Measurements from ENCODE around the gene ZSCAN12. TPM values are rescaled to one million over a fixed set of nuclear protein-coding genes. Genes with fewer than 3 reads are reported as not detected.
A peak's percentile ranks its signal among the peaks of the same experiment; 100 is the strongest.

Gene ZSCAN12
- total RNA-seq, 1 experiment from 2014 or later = 7.8 TPM

GRCh38 chr6:28353356-28353755 is 46.2 kb downstream of the ZSCAN12 start:
- POLR2A ChIA-PET = no interaction called here
- CTCF ChIA-PET = no interaction called here
- no peak overlapping the region for H3K27ac Mint-ChIP-seq
- H3K4me1 Mint-ChIP-seq = peaks cover 34% of the 10 kb centered on the region
- H3K9me3 Mint-ChIP-seq = peaks cover 8% of the 10 kb centered on the region; the same call in 1 of the 2 replicates
- H3K4me3 Mint-ChIP-seq = no peak overlapping the region
- ATAC-seq (no peak), DNase-seq (ENCODE audit: low spot score) (no peak)
- H3K27me3 Mint-ChIP-seq (ENCODE audit: low read depth) = no peaks in the 10 kb centered on the region; the same call in 1 of the 2 replicates
- H3K36me3 Mint-ChIP-seq = peaks cover 14% of the 10 kb centered on the region
- no peak for TF ChIP-seq ZNF512 (CRISPR knock-in tag; IDR thresholded peaks at IDR 0.05; ENCODE audit: borderline replicate concordance)
- no peak for TF ChIP-seq ATF1 (CRISPR knock-in tag; IDR thresholded peaks at IDR 0.05)
- TF ChIP-seq FOXP1 (CRISPR knock-in tag; IDR thresholded peaks at IDR 0.05; ENCODE audit: borderline replicate concordance) = no peak
- no peak for TF ChIP-seq AFF4 (CRISPR knock-in tag; IDR thresholded peaks at IDR 0.05; ENCODE audit: borderline replicate concordance)
- TF ChIP-seq USF2 (CRISPR knock-in tag; IDR thresholded peaks at IDR 0.05) = no peak
- TF ChIP-seq ZNF263 (CRISPR knock-in tag; IDR thresholded peaks at IDR 0.05; ENCODE audit: low read depth) = no peak
- no peak for TF ChIP-seq SMAD3 (CRISPR knock-in tag; IDR thresholded peaks at IDR 0.05; ENCODE audit: borderline replicate concordance)
- no peak for TF ChIP-seq JAZF1 (CRISPR knock-in tag; IDR thresholded peaks at IDR 0.05)
- TF ChIP-seq EMX1 (CRISPR knock-in tag; IDR thresholded peaks at IDR 0.05) = no peak
- no peak for TF ChIP-seq RELA (CRISPR knock-in tag; IDR thresholded peaks at IDR 0.05; ENCODE audit: borderline replicate concordance)
- TF ChIP-seq NFYB (CRISPR knock-in tag; conservative IDR thresholded peaks at IDR 0.05; ENCODE audit: low read depth) = no peak
- TF ChIP-seq GTF2I (CRISPR knock-in tag; conservative IDR thresholded peaks at IDR 0.05) = no peak
- TF ChIP-seq ZNF416 (CRISPR knock-in tag; IDR thresholded peaks at IDR 0.05) = no peak
- no peak for TF ChIP-seq TP53 (CRISPR knock-in tag; IDR thresholded peaks at IDR 0.05)

- Mint-ChIP-seq H3K36me3 (peaks cover 8% of the 10 kb centered on the region), H3K9me3 (peaks cover 4% of the 10 kb centered on the region; the same call in 1 of the 2 replicates), H3K4me1 (peaks cover 26% of the 10 kb centered on the region), H3K27me3 (ENCODE audit: low read depth) (peaks cover 5% of the 10 kb centered on the region), H3K27ac (no peak overlapping the region; the same call in 1 of the 2 replicates), H3K4me3 (peak overlapping the region; percentile 98)
- ChIA-PET CTCF (no interaction called here), POLR2A (no interaction called here)
- TF ChIP-seq NFYB (CRISPR knock-in tag; conservative IDR thresholded peaks at IDR 0.05; ENCODE audit: low read depth) = no peak
- no peak for TF ChIP-seq FOXK1 (CRISPR knock-in tag; IDR thresholded peaks at IDR 0.05)
- TF ChIP-seq ZNF219 (CRISPR knock-in tag; IDR thresholded peaks at IDR 0.05; ENCODE audit: borderline replicate concordance) = no peak
- TF ChIP-seq ZNF317 (CRISPR knock-in tag; IDR thresholded peaks at IDR 0.05; ENCODE audit: borderline replicate concordance, low read depth) = no peak
- TF ChIP-seq E2F5 (CRISPR knock-in tag; IDR thresholded peaks at IDR 0.05) = no peak
- no peak for TF ChIP-seq ZMAT4 (CRISPR knock-in tag; IDR thresholded peaks at IDR 0.05)
- TF ChIP-seq SMAD3 (CRISPR knock-in tag; IDR thresholded peaks at IDR 0.05; ENCODE audit: borderline replicate concordance) = no peak
- TF ChIP-seq ATF3 (CRISPR knock-in tag; conservative IDR thresholded peaks at IDR 0.05) = no peak
- no peak for TF ChIP-seq NR2C2 (CRISPR knock-in tag; IDR thresholded peaks at IDR 0.05)
- no peak for TF ChIP-seq ESRRA (CRISPR knock-in tag; IDR thresholded peaks at IDR 0.05; ENCODE audit: borderline replicate concordance)
- no peak for TF ChIP-seq KAT7 (CRISPR knock-in tag; IDR thresholded peaks at IDR 0.05; ENCODE audit: borderline replicate concordance)
- TF ChIP-seq MAX (CRISPR knock-in tag; IDR thresholded peaks at IDR 0.05) = no peak
- TF ChIP-seq ZSCAN18 (CRISPR knock-in tag; IDR thresholded peaks at IDR 0.05) = no peak
- TF ChIP-seq ZNF263 (CRISPR knock-in tag; IDR thresholded peaks at IDR 0.05; ENCODE audit: low read depth) = no peak
- DNase-seq (ENCODE audit: low spot score) (no peak), ATAC-seq (no peak)
These were observed 48.0 kb downstream of the ZSCAN12 start for GRCh38 chr6:28351493-28351925.
